ENCODE measurements around the gene PGLYRP3.

PGLYRP3 gene

GRCh38 chr1:153310526-153310925 is 2.2 kb downstream of the PGLYRP3 start:
- DNase-seq = no peak

- no peak for DNase-seq
Measured at GRCh38 chr1:153309441-153309840, 3.3 kb downstream of the PGLYRP3 start.

GRCh38 chr1:153308540-153308939 is 4.2 kb downstream of the PGLYRP3 start:
- no peak for DNase-seq

- DNase-seq = no peak
Measured at GRCh38 chr1:153307221-153307600, 5.5 kb downstream of the PGLYRP3 start.

- no peak for DNase-seq
Measured at GRCh38 chr1:153306303-153307220, 6.2 kb downstream of the PGLYRP3 start.

GRCh38 chr1:153305682-153306081 is 7.1 kb downstream of the PGLYRP3 start:
- no peak for DNase-seq

DNA sequence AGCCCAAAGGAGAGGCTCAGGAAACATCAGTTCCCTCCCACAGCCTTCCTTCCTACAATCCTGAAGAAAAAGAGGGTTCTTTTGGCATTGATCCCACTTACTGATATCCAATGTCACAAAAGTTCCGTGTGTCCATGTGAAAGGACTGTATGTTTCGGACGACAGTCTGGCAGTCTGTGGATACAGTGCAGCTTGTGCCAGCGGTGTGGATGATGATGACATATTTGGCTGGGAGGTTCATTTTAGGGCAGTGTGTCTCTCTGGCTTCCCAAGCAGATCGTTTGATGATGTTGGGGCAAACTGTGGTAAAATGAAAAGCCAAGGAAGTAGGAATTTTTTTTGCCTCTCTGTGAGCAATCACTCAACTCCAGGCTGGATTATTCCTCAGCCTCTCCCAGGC is 10.4 kb downstream of the PGLYRP3 start:
- DNase-seq = no peak

- no peak for DNase-seq
Measured at GRCh38 chr1:153293851-153294250, 18.9 kb downstream of the PGLYRP3 start.

DNA sequence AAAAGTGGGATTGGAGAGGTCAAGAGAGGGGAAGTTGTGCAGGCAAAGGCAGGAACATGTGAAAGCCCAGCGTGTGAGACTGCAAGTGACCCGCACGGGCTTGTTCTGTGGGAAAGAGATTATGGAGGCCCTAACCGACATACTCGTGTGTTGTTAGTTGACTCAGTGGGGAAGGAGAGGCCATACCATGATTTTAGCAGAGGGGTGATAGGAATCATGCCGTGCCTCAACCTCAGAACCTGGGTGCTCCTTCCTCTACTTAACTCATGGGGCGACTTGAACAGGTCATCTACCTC is 19.3 kb downstream of the PGLYRP3 start:
- no peak for DNase-seq

DNA sequence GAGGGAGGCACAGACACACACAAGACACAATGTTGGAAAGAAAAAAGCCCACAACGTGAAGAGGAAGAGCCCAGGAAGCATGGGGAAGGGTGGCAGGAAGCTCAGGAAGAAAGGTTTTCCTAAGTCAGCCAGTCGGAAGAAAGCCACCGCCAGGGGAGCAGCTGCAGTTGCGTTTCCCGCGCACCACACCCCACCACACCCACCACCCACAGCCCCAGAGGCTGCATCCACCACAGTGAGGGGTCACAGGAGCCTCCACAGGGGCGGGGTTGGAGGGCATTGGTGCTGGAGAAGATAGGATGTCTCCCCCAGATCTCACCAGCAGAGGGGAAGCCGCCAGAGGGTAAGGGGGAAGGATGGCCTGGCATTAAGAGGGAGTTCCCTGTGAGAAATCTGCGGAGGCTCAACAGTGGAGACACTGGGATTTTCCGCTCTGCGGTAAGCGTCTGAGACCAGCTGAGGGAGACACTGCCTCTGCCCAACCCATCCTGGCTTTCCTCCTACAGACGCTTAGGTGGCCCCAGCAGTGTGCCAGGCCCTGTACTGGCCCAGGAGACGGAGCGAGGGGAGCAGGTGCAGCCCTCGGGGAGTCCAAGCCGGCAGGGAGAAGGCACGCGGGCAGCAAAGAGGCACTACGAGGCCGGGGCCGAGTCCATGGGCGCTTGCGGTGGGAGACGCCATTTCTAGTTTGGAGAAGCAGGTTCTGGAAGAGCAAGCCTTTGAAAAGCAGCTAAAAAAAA is 19.8 kb downstream of the PGLYRP3 start:
- DNase-seq = peak; percentile 36

DNA sequence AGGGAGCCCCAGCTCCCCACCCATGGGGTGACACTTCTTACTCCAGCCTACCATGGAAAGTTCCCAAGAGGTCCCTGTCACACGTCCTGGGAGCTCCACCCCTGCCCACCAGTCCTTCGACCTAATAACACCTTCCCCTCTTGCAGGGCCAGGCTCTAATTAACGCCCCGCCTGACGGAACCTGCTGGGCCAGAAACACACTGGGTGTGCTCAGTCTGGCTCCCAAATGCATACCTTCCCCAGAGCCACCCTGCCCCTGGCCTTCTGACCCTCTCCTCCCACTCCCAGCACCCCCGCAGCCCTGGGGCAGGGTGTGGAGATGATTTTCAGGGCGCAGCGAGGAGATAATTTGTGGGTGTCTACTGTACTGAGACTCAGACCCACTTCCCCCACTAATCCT is 20.6 kb downstream of the PGLYRP3 start:
- no peak for DNase-seq

- no peak for DNase-seq
Measured at GRCh38 chr1:153291514-153291913, 21.2 kb downstream of the PGLYRP3 start.

DNA sequence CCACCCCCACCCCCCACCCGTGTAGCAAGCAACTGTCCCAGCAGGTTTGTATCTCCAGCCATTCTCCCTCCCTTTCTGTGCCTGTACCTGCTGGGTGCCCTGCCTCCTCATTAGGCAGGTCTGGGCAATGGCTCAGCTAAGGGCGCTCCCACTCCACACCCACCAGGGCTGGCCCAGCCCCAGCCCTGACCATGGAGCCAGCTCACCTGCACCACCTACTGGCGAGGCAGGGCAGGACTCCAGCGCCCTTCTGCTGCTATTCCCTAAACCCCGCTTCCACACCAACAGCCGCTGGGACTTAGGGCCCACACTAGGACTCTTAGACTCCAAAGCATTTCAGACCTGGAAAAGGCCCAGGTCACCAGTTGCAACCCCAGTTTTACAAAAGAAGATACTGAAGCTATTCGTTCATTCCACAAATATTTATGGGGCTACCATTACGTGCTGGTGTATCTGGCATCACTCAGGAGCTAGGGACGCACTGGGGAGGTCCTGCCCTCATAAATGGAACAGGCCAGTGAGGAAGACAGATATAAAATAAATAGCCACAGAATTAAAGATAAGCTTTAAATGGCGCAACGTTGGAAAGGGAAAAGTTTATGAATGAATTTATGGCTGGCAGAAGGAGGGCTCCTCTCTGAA is 24.0 kb downstream of the PGLYRP3 start:
- DNase-seq = peak; percentile 14

- DNase-seq = peak; percentile 14
Measured at GRCh38 chr1:153277852-153278251, 34.9 kb downstream of the PGLYRP3 start.

DNA sequence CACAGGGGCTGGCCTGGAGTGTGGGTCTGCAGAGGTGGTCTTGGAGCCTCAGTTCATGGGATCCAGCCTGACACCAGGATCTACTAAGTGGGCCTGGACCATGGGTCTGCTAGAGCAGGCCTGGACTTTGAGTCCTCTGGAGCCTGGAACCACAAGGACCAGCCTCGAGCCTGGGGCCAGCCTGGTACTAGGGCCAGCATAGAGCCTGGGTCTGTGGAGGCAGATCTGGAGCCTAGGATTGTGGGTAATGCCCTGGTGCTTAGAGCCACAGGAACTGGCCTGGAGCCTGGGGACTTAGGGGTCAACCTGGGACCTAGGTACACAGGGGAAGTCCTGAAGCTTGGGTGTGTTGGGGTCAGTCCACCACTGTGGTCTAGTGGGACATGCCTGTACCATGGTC is 40.6 kb downstream of the PGLYRP3 start:
- DNase-seq = no peak

- no peak for DNase-seq
Measured at GRCh38 chr1:153271711-153272110, 41.0 kb downstream of the PGLYRP3 start.

DNA sequence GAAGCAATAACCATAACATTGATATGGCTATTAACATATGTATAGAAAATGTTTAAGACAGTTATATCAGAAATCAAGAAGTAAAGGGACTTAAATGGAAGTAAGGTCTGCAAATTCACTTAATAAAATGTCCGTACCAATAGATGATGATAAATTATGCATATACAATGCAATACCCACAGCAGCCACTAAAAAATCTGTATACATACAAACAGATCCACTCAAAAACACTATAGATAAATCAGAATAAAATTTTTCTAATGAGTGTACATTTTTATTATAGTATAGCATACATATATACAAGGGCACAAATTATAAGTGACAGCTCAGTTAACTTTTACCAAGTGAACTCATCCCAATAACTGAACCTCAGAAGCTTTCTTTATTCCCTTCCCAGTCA is 47.3 kb downstream of the PGLYRP3 start:
- no peak for DNase-seq

DNA sequence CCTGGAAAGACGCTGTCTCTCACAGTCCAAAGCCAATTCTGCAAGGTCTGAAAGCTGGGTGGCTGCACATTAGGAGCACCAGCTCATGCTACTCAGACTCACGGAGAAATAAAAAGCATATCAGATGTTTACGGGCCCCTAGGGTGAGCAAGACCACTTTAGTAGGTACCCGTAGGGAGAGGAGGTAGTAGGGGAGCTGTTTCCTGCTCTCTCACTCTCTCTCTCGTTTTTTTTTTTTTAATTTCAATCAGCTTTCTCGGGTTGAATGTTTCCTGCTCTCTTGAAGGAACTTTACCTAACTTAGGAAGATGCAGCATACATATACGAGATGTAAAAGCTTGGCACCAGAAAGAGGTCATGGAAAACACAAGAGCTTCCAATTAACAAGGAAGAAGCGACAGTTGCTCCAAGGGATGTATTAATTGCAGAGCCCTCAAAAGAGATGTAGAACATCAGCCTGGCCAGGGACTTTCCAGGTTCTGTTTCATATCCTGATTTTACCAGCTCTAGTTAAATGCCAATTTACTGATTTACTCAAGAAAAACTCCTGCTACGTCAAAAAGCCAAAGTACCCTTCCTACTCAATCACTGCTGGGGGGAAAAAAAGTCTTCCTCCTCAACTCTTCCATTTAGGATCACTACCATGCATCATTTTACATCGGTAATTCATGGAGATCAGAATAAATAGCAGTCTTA is 50.1 kb downstream of the PGLYRP3 start:
- no peak for DNase-seq

DNA sequence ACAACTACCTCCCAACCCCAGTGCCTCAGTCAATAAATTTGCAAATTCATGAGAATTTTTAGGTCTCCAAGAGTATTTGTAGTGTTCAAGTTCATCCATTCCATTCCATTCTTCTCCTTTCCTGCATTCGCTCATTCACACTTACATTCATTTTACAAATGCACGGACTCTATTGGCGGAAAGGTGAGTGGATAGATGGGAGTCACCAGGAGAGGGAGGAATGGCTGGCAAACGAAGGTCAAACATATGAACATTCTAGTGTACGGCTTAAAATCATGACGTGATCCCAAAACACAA is 50.7 kb downstream of the PGLYRP3 start:
- DNase-seq = no peak

DNA sequence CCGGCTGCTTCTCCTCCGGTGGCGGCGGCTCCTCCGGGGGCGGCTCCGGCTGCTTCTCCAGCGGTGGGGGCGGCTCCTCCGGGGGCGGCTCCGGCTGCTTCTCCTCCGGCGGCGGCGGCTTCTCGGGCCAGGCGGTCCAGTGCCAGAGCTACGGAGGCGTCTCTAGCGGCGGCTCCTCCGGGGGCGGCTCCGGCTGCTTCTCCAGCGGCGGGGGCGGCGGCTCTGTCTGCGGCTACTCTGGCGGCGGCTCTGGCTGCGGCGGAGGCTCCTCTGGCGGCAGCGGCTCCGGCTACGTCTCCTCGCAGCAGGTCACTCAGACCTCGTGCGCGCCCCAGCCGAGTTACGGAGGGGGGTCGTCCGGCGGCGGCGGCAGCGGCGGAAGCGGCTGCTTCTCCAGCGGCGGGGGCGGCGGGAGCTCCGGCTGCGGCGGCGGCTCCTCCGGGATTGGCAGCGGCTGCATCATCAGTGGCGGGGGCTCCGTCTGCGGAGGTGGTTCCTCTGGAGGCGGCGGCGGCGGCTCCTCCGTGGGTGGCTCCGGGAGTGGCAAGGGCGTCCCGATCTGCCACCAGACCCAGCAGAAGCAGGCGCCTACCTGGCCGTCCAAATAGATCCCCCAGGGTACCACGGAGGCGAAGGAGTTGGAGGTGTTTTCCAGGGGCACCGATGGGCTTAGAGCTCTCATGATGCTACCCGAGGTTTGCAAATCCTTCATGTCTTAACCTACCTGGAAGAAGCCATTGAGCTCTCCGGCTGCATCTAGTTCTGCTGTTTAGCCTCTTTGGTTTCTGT is 51.3 kb downstream of the PGLYRP3 start:
- peak; percentile 34 for DNase-seq

DNA sequence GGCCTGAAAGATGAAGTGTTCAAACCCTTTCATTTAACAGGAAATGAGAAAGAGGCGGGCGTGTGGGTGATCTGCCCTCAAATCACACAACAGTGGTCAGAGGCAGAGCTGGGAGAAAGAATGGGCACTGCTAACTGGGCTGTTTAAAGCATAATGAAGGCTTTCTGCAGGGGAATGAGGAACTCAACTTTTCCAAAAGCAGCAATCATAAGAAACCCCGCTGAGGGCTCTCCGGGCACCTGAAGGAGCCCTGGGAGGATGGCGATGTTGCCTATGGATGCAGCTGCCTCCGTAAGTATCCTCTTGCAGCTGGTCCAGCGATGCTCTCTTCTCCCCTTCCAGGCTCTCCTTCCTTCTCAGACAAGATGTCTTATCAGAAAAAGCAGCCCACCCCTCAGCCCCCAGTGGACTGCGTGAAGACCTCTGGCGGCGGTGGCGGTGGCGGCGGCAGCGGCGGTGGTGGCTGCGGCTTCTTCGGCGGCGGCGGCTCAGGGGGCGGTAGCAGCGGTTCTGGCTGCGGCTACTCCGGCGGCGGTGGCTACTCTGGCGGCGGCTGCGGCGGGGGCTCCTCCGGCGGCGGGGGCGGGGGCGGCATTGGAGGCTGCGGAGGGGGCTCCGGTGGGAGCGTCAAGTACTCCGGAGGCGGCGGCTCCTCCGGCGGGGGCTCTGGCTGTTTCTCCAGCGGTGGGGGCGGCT is 52.0 kb downstream of the PGLYRP3 start:
- no peak for DNase-seq

DNA sequence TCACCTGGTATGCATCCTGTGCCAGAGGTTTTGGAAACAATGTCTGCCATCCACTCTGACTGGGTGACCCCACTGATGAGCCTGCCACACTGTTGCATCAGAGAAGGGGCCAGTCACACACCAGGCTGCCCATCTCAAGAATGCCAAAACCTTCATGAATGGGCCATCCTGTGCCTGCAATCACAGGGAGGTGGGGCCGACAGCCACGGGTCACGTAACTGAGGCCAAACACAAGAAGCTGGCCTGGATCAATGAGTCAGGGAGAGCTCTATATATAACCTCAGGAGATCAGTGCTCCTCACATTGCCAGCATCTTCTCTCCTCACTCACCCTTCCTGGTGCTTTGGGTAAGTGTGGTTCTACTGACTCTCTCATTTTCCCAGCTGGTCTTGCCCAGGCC is 53.4 kb downstream of the PGLYRP3 start, which contains the start of gene LORICRIN:
TSS of gene LORICRIN (plus strand) at position 301 of the 400 bp plus-strand sequence. CDS start 1,263 bp downstream, outside the sequence.
- DNase-seq = no peak

Data from NCI-H146 (cell line).